ENCODE results near the gene GNB3.

DNA sequence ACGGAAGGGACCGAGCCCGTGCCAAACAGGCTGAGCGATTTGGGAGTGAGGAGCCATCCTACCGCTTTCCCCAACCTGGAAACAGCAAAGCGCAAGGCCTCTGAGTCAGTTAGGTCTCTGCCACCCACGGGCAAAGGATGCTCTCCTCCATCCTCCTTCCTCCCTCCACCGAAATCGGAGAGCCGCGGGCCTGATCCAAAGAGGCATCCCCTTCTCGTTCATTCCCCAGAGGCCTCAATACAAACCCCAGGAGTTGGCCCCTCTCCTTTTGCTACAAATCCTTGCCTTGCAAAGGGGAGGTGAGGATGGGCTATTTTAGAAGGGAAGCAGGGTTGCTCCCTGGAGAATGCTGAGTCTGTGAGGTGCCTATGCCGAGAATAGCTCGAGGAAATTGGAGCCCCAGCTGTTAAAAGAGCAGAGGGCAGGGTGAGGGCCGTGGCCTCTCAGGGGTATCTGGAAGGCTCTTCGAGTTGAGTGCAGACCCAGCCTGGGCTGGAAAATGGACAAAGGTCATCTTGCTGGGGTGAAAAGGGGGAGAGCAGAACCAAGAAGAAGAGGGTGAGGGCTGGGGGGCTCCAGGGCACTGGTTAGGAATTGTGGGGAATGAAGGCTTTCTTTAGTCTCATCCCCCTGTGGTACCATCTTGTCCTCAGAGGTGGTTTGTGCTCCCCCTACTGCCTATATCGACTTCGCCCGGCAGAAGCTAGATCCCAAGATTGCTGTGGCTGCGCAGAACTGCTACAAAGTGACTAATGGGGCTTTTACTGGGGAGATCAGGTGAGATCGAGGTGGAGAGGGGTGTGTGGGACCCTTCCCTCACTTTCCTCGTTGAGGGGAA, 27.7 kb downstream of the GNB3 start:
- TF ChIP-seq, protein P1, sequence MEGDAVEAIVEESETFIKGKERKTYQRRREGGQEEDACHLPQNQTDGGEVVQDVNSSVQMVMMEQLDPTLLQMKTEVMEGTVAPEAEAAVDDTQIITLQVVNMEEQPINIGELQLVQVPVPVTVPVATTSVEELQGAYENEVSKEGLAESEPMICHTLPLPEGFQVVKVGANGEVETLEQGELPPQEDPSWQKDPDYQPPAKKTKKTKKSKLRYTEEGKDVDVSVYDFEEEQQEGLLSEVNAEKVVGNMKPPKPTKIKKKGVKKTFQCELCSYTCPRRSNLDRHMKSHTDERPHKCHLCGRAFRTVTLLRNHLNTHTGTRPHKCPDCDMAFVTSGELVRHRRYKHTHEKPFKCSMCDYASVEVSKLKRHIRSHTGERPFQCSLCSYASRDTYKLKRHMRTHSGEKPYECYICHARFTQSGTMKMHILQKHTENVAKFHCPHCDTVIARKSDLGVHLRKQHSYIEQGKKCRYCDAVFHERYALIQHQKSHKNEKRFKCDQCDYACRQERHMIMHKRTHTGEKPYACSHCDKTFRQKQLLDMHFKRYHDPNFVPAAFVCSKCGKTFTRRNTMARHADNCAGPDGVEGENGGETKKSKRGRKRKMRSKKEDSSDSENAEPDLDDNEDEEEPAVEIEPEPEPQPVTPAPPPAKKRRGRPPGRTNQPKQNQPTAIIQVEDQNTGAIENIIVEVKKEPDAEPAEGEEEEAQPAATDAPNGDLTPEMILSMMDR (IDR thresholded peaks at IDR 0.05; ENCODE audit: low read depth, low read length, missing input control): no peak
- TF ChIP-seq RXRA (IDR thresholded peaks at IDR 0.05): no peak
- no peak for TF ChIP-seq TAF1 (conservative IDR thresholded peaks at IDR 0.05)
- TF ChIP-seq, protein P2, sequence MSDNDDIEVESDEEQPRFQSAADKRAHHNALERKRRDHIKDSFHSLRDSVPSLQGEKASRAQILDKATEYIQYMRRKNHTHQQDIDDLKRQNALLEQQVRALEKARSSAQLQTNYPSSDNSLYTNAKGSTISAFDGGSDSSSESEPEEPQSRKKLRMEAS (IDR thresholded peaks at IDR 0.05): no peak
- no peak for TF ChIP-seq NR2F2 (IDR thresholded peaks at IDR 0.05)
- TF ChIP-seq, protein P3, sequence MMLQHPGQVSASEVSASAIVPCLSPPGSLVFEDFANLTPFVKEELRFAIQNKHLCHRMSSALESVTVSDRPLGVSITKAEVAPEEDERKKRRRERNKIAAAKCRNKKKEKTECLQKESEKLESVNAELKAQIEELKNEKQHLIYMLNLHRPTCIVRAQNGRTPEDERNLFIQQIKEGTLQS (IDR thresholded peaks at IDR 0.05): no peak
